SK-MEL-5 (cell line): ENCODE measurements around the gene ILDR2. TPM values are rescaled to one million over a fixed set of nuclear protein-coding genes. Genes with fewer than 3 reads are reported as not detected.

Experiments
- DNase-seq: peaks from one replicate; pipeline ENCODE4 v3.0.0-alpha.2; 2016; ENCODE audit warnings: low read depth, low spot score
- in situ Hi-C: cut with HindIII; loops from 2 replicates; pipeline ENCODE4 v1.10.0; 2016; ENCODE audit warnings: low sequenced_read_pairs, high pct_unique_total_duplicates, low pct_unique_long_range_greater_than_20kb
- small RNA-seq, 2 experiments: library from RNA; depleted of rRNA; stranded (forward); fragments of <200 nt; gene quantifications; one replicate each; pipeline ENCODE3, GENCODE V24; 2014
- total RNA-seq: library from RNA; depleted of rRNA; stranded (reverse); fragments of >200 nt; shearing (Covaris generic); gene quantifications from 2 replicates; pipeline ENCODE4 v1.2.3, GENCODE V29; 2014; rRNA removed

The ILDR2 gene
- total RNA-seq, 1 experiment from 2014 or later = 0.79 TPM

DNA sequence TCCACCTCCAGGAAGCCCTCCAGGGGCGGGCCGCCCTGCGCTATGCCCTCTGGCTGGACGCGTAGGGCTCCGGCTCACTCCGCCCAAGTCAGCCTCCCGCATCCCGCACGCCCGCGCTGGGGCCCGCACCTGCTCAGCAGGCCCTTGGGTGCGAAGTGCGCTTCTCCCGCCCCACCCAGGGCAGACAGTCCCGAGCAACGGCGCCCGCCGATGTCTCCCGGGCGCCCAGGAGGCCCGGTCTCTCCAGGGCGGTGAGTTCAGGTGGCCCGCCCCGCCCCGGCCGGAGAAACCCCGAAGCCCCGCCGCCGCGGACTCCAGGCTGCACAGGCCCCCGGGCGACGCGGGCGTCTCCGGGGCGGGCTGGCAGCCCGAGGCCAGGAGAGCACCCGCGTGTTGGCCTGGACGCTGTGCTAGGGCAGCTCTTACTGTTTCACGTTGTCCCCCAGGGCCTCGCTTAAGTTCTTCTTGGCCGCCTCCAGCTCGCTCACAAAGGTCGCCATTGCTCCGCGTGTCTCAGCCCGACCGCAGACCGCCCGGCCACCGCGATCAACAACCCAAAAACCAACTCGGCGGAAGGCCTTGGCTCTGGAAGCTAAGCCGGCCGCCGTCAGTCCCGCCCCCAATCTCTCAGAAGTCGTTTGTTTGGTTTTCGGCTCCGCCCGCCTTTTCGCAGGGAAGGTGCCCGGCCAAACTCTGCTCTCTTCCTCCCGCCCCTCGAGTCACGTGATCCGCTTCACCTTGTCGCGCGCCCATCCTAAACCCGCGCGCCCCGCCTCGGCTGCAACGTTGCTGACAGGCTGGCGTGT, 99.4 kb downstream of the ILDR2 start, which contains the start of gene TADA1:
TSS of gene TADA1 (minus strand) at position 531 of the 806 bp plus-strand sequence. CDS start at position 500, 31 bp downstream.
- in situ Hi-C loops = no loop called here
- DNase-seq = peak; percentile 98

DNA sequence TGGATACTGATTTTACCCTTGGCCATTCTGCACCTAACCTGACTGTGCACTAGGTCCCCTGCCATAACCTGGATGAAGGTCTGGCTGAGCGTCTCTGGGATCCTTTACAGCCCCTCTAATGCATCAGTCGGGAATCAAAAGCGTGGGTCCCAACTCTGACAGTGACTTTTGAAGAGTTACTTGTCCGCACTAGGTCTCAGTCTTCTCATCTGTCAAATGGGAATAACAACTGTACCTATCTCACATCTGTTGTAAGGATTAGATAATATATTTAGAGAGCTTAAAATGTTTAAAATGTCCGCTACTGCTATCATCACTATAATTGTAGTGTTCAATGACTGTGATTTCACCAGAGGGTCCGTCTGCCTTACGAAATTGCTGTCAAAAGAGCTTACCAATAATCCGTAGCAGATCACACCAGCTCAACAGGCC, 100.0 kb downstream of the ILDR2 start:
- no peak for DNase-seq
- in situ Hi-C loops = no loop called here

DNA sequence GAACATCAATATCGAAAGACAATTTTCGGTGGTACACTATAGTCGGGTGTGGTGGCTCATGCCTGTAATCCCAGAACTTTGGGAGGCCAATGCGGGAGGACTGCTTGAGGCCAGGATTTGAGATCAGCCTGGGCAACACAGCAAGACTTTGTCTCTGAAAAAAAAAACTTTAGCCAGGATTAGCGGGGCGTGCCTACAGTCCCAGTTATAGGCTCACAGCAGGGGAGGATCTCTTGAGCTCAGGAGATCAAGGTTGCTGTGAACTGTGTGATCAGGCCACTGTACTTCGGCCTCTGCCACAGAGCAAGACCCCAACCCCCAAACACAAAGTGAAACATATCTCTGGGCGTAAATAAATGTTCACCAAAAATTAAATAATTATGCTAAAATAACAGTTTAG, 100.9 kb downstream of the ILDR2 start:
- in situ Hi-C loops = no loop called here
- peak; percentile 26 for DNase-seq

GRCh38 chr1:166870584-166870983, 104.8 kb downstream of the ILDR2 start:
- no peak for DNase-seq

GRCh38 chr1:166869318-166870099, 105.8 kb downstream of the ILDR2 start:
- no peak for DNase-seq
- in situ Hi-C loops = no loop called here

More at GRCh38 chr1:166870584-166870983, 104.8 kb downstream of the ILDR2 start:
- in situ Hi-C loops = no loop called here

- DNase-seq = no peak
- in situ Hi-C loops = no loop called here
These were observed 106.7 kb downstream of the ILDR2 start for GRCh38 chr1:166868639-166869038.

DNA sequence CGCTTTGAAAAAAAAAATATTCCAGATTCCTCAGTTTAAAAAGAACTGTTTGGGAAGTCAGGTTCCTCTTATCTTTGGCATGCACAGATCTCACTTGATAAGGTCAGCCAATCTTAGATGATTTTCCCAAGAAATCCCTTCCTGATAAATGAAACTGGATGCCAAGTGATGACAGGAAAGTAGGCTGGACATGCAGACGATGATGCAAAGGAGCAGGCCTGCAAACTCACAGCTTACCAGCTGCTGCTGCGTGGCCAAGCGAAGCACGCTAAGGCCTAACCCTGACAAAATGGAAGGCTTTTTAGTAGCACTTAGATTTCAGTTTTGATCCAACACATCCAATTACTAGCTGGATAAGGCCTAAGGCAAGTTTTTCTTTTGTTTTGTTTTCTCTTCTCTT, 109.4 kb downstream of the ILDR2 start:
- in situ Hi-C loops = no loop called here
- DNase-seq = no peak

- in situ Hi-C loops = no loop called here
- DNase-seq = no peak
These were observed 115.7 kb downstream of the ILDR2 start for GRCh38 chr1:166859597-166859996.

GRCh38 chr1:166858726-166859419, 116.5 kb downstream of the ILDR2 start:
- in situ Hi-C loops = no loop called here
- peak; percentile 84 for DNase-seq

Small RNAs within 50 kb of the gene (small RNA-seq; reads per million reads assigned to genes)
- gene RNA5SP65 = 1.0 to 25.6 reads per million in 2 experiments

Other genes with a start within 250 kb of the ILDR2 start
- gene POGK, start 136.1 kb downstream of the ILDR2 start, total RNA-seq = 50.5 and 53.2 TPM in 2 replicates
- 20.7 and 21.6 TPM in 2 replicates for gene TADA1, start 99.3 kb downstream of the ILDR2 start, total RNA-seq
- not detected in 2 replicates for gene MAEL, start 13.7 kb upstream of the ILDR2 start, total RNA-seq
- gene GPA33, start 114.8 kb upstream of the ILDR2 start, total RNA-seq = not detected in 2 replicates
- gene STYXL2, start 118.5 kb upstream of the ILDR2 start, total RNA-seq = 0.03 TPM in 1 of 2 replicates, not detected in the other
- 8.0 and 11.3 TPM in 2 replicates for gene POU2F1, start 245.3 kb upstream of the ILDR2 start, total RNA-seq